ENCODE results near the gene KCTD1.

The KCTD1 gene

DNA sequence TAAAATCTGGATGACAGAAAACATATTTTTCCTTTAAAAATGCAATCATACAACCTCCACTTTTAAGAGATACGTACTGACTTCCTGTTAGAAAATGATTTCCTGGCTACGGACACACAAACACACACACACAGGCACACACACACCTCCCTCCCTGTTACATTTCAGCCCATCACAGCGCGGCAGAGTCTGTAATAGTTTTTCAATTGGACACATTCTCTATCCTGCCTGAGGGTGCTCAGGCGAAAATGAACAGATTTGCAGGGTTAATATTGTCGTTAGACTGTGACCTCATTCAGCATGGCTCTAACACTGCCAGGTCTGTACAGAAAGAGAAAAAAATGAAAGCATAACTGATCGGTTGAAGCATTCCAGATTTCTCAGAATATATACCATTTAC lies 45.0 kb downstream of the KCTD1 start:
- H3K9ac ChIP-seq (ENCODE audit: low read depth, low read length, poor library complexity, severe bottlenecking), result no peak overlapping the region
- H2AFZ ChIP-seq (ENCODE audit: low read length), result no peak overlapping the region
- H3F3A ChIP-seq (ENCODE audit: low read depth), result no peaks in the 10 kb centered on the region
- H3K79me2 ChIP-seq (ENCODE audit: insufficient read depth, low read length), result no peaks in the 10 kb centered on the region
- H3K4me1 ChIP-seq (ENCODE audit: insufficient read depth, low read length, poor library complexity, severe bottlenecking), result peaks cover 10% of the 10 kb centered on the region
- TF ChIP-seq EZH2phosphoT487 (IDR thresholded peaks at IDR 0.05; ENCODE audit: borderline replicate concordance), result no peak
- no peak for TF ChIP-seq CTCF (conservative IDR thresholded peaks at IDR 0.05; ENCODE audit: low read length)
- peak overlapping the region; percentile 29 for H3K4me2 ChIP-seq (ENCODE audit: low read depth, low read length, poor library complexity, severe bottlenecking)
- H3K9me3 ChIP-seq (ENCODE audit: insufficient read depth, low read depth, low read length), result no peaks in the 10 kb centered on the region
- no peaks in the 10 kb centered on the region for H3K9me2 ChIP-seq (replicated peaks; ENCODE audit: low read depth, low read length)
- no peak overlapping the region for H3K4me3 ChIP-seq (ENCODE audit: low read length, poor library complexity, severe bottlenecking)
- no peaks in the 10 kb centered on the region for H3K27me3 ChIP-seq (ENCODE audit: insufficient read depth, low read length, poor library complexity, severe bottlenecking)
- H4K20me1 ChIP-seq (ENCODE audit: insufficient read depth, low read length, poor library complexity, severe bottlenecking), result no peaks in the 10 kb centered on the region
- no peaks in the 10 kb centered on the region for H3K36me3 ChIP-seq (ENCODE audit: insufficient read depth, low read length)

- TF ChIP-seq EZH2phosphoT487 (IDR thresholded peaks at IDR 0.05; ENCODE audit: borderline replicate concordance) (no peak), CTCF (conservative IDR thresholded peaks at IDR 0.05; ENCODE audit: low read length) (no peak)
- H3K4me1 ChIP-seq (ENCODE audit: insufficient read depth, low read length, poor library complexity, severe bottlenecking), result peaks cover 10% of the 10 kb centered on the region
- H3K27me3 ChIP-seq (ENCODE audit: insufficient read depth, low read length, poor library complexity, severe bottlenecking), result no peaks in the 10 kb centered on the region
- H3K4me2 ChIP-seq (ENCODE audit: low read depth, low read length, poor library complexity, severe bottlenecking), result peak overlapping the region; percentile 29
- no peaks in the 10 kb centered on the region for H4K20me1 ChIP-seq (ENCODE audit: insufficient read depth, low read length, poor library complexity, severe bottlenecking)
- no peaks in the 10 kb centered on the region for H3K36me3 ChIP-seq (ENCODE audit: insufficient read depth, low read length)
- no peaks in the 10 kb centered on the region for H3K9me3 ChIP-seq (ENCODE audit: insufficient read depth, low read depth, low read length)
- no peaks in the 10 kb centered on the region for H3F3A ChIP-seq (ENCODE audit: low read depth)
- no peak overlapping the region for H3K9ac ChIP-seq (ENCODE audit: low read depth, low read length, poor library complexity, severe bottlenecking)
- no peaks in the 10 kb centered on the region for H3K79me2 ChIP-seq (ENCODE audit: insufficient read depth, low read length)
- H2AFZ ChIP-seq (ENCODE audit: low read length), result no peak overlapping the region
- no peak overlapping the region for H3K4me3 ChIP-seq (ENCODE audit: low read length, poor library complexity, severe bottlenecking)
- no peaks in the 10 kb centered on the region for H3K9me2 ChIP-seq (replicated peaks; ENCODE audit: low read depth, low read length)
Observed at GRCh38 chr18:26502823-26503222, 45.5 kb downstream of the KCTD1 start.

- TF ChIP-seq EZH2phosphoT487 (IDR thresholded peaks at IDR 0.05; ENCODE audit: borderline replicate concordance) (no peak), CTCF (conservative IDR thresholded peaks at IDR 0.05; ENCODE audit: low read length) (no peak)
- Histone ChIP-seq H3K9me2 (replicated peaks; ENCODE audit: low read depth, low read length) (no peaks in the 10 kb centered on the region), H3K27me3 (ENCODE audit: insufficient read depth, low read length, poor library complexity, severe bottlenecking) (no peaks in the 10 kb centered on the region), H3K4me2 (ENCODE audit: low read depth, low read length, poor library complexity, severe bottlenecking) (no peak overlapping the region), H2AFZ (ENCODE audit: low read length) (no peak overlapping the region), H3K79me2 (ENCODE audit: insufficient read depth, low read length) (no peaks in the 10 kb centered on the region), H3K9me3 (ENCODE audit: insufficient read depth, low read depth, low read length) (no peaks in the 10 kb centered on the region), H3K4me3 (ENCODE audit: low read length, poor library complexity, severe bottlenecking) (no peak overlapping the region), H4K20me1 (ENCODE audit: insufficient read depth, low read length, poor library complexity, severe bottlenecking) (no peaks in the 10 kb centered on the region), H3K9ac (ENCODE audit: low read depth, low read length, poor library complexity, severe bottlenecking) (no peak overlapping the region), H3K36me3 (ENCODE audit: insufficient read depth, low read length) (no peaks in the 10 kb centered on the region), H3K4me1 (ENCODE audit: insufficient read depth, low read length, poor library complexity, severe bottlenecking) (peaks cover 3% of the 10 kb centered on the region), H3F3A (ENCODE audit: low read depth) (no peaks in the 10 kb centered on the region)
Observed at GRCh38 chr18:26497866-26498265, 50.5 kb downstream of the KCTD1 start.
